Stimulated activated CD8-positive, alpha-beta memory T cell treated with anti-CD3 and anti-CD28 coated beads, Interleukin-15, amount 100 ng/mL, for 24 hours (primary cell): ENCODE results near the gene UFD1.

Experiments
- DNase-seq: peaks from one replicate; pipeline ENCODE4 v3.0.0-alpha.2; 2020; ENCODE audit warnings: low read depth

UFD1 gene

DNA sequence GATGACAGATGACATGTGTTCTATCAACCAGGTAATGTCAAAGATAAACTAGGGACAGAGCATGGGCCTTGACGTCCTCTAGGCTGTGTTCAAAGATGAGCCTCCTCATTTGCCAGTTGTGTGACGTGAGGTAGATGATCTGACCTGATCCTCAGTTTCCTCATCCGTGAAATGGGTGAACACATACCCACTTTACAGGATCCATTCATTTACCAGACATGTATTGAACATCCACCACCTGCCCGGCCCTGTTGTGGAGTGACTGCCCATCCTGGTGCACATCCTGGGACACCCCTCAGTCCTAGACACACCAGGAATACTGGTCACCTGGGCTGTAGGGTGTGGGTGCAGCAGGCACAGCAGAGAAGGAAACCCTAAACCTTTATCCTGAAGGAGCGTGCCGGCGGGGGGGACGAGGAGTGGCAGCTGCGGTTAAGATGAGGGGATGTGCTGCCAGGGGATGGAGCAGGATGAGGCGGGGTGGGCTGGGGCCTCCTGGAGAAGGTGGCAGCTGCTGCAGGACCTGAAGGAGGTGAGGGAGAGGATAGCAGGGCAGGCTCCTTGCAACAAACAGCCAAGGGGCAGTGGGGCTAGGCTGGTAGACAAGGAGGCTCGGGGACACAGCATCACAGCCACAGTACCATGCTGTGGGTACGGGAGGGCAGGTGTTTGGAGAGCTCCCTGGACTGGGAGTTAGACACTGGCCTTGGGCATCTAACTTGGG lies 36.8 kb upstream of the UFD1 start:
- no peak for DNase-seq

DNA sequence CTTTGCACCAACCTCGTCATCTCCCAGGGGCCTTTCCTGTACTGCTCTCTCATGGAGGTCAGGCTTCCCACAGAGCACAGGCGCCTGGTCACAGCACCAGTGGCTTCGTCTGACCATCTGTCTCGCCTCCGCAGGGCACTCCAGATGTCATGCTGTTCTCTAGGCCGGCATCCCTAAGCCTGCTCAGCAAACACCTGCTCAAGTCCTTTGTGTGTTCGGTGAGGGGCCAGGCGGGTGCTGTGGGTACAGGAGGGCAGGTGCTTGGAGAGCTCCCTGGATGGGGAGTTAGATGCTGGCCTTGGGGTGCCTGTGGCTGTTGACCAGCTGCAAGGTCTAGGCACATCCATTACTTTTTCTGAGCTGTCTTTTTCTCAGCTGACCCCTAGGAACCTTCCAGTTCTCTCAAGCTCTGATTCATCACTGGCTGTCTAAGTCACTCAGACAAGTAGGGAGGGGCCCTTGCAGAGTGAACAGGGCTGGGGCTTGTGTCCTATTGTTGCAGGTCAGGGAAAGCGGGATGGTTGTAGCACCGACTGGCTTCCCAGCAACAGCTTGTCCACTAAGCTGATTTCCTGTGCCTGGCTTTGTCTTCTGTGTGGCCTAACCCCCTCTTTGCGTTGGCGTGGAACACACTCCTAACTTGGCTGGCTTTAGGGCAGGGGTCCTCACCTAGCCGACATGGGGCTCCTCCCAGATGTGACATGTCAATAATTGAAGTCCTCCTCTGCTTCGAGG lies 36.0 kb upstream of the UFD1 start:
- no peak for DNase-seq

DNA sequence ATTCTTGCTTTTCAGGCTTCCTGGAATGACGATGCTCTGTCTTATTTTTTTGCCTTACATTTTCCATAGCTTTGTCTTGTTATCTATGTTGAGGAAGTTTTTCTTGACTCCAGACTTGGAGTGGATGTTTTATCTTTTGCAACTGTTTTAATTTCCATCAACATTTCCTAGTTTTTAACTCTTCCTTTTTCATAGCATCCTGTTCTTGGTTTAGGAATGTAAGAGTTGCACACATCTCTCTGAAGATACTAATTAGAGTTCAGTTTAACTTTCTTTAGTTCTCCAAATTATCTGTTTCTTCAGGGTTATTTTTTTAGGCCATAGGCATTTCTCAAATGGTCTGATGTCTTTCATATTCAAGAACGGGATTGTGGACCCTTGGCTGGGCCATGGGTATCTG lies 34.8 kb upstream of the UFD1 start:
- DNase-seq = no peak

DNA sequence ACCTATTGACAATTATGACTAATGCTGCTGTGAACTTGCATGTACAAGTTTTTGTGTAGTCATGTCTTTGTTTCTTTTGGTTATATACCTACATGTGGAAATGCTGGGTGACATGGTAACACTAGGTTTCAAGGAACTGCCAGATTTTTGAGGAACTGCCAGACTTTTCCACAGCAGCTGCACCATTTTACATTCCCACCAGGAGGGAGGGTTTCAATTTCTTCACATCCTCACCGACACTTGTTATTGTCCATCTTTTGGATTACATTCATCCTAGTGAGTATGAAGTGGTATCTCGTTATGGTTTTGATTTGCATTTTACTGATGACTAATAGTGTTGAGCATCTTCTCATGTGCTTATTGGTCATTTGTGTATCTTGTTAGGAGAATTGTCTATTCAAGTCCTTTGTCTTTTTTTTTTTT lies 31.9 kb upstream of the UFD1 start:
- no peak for DNase-seq

DNA sequence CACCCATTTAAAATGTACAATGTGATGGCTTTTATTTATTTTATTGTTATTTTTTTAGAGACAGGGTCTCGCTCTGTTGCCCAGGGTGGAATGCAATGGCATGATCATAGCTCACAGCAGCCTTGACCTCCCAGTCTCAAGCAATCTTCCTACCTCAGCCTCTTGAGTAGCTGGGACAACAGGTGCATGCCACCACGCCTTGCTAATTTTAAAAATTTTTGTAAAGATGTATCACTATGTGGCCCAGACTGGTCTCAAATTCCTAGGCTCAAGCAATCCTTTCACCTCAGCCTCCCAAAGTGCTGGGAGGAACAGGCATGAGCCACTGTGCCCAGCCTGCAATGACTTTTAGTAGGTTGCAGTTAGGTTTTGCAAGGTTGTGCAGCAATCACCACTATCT lies 30.9 kb upstream of the UFD1 start:
- DNase-seq = no peak

DNA sequence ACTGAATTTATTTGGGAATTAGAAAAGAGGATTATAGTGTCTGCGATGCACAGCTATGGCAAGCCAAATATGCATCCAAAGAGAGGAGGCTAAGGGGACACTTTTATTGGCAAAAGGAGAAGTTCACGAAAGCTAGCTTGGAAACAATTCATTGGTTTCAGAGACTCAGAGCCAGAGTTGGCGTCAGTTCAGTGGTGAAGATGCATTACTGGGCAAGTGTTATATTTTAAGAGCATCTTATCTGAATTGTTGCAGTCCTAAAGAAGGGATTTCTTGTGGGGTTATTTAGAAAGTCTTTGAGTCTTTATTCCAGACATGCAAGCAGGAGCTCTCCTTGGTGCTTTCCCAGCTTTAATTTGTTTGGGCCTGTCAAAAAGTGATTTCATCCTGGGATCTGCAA lies 30.2 kb upstream of the UFD1 start:
- DNase-seq = no peak

DNA sequence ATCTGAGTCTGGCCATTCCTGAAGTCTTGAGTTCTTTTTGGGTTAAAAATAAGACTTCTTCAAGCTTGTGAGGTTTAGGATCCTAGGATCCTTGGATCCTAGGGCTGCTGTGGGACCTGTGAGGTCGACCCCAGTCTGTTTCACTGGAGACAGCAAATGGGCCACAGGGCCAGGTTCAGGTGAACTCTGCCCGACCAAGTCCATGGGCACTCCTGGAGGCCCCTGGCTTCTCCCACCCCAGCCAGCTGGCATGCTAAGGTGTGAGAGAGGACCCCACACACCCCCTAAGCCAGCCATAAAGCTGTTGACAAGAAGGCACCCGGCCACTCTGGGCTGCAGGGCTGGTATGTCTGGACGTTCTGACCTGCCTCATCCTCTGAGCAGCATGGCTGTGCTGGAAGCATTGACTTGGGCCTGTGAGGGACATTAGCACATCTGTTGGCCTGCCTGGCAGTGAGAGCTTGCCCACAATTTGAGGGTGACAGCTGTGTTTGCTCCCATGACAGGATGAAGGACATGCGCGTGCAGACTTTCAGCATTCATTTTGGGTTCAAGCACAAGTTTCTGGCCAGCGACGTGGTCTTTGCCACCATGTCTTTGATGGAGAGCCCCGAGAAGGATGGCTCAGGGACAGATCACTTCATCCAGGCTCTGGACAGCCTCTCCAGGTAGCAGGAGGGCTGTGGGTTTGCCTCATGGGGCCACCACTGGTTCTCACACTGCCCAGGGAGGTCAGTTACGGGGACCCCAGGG lies 29.2 kb upstream of the UFD1 start:
- no peak for DNase-seq

DNA sequence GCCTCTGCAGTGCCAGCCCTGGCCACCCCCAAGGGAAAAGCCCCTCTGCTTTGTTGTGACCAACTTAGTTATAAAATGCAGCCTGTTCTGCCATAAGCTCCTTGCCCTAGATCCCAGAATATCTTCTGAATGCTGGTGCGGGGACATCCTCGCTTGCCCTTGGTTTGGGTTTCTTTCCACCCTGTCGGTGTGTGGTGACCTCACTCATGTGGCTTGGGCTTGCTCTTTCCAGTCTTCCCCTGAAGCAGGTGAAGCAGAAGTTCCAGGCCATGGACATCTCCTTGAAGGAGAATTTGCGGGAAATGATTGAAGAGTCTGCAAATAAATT lies 28.5 kb upstream of the UFD1 start:
- no peak for DNase-seq

DNA sequence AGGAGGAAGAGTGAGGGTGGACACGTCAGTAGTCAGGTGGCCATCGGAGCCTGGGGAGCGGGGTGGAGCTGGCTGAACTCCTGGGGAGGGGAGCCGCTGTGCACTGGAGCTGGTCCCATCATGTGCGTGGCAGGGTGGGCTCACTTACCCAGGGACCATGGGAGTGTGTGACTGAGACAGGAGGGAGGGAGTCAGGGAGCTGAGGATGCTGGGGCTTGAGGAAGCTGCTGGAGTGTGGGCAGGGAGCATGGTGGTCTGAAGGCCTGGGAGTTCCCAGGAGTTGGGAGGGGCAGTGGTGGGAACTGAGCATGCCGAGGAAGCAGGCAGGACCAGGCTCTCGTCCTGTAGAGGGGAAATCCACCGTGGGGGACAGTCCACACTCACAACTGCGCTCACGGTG lies 27.2 kb upstream of the UFD1 start:
- DNase-seq = no peak

DNA sequence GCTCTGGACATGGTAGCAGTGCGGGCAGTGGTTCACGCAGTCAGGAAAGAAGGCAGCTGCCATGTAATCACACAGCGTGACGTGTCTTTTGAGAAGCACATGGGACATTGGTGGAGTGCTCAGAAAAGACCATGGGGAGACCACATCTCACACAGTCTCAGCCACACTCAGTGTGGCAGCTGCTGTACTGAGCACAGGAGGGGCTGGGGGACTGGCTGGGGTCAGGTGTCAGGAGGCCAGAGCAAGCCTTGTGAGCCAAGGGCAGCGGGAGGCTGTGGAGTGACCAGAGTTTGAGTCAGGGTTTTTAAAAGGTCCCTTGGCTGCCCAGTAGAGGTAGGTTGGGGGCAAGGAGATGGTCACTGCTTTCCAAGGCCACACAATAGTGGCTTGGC lies 26.7 kb upstream of the UFD1 start:
- no peak for DNase-seq

DNA sequence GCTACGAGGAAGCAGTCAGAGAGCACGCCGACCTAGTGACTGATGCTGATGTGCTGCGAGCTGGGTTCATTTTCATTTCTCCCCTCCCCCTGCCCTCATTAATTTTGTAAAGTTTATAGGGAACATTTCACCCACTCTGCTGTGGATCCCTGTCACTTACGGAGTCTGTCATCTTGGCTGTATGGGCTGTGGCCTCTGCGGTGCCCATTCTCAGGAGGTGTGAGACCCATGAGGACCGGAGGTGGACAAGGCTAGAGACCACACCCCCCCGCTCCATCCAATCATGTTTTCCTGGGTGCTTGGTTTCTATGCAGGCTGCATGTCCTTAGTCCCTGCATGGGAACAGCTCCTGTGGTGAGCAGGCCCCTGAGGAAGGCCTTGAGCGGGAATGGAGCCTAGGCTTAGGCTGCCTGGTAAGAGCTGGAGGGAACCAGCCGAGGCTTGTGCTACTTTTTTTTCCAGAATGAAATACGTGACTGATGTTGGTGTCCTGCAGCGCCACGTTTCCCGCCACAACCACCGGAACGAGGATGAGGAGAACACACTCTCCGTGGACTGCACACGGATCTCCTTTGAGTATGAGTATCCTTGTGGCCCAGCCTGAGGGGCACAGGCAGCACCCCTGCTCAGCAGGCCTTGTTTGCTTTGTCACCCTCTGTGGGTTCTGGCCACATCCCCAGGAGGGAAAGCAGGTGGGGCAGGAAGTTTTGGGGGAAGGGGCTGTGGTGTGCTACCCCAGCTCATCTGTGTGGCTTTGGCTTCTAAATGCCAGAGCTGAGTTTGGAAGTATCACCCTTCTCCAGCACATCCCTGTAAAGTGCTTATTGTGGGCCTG lies 26.1 kb upstream of the UFD1 start:
- DNase-seq = no peak

DNA sequence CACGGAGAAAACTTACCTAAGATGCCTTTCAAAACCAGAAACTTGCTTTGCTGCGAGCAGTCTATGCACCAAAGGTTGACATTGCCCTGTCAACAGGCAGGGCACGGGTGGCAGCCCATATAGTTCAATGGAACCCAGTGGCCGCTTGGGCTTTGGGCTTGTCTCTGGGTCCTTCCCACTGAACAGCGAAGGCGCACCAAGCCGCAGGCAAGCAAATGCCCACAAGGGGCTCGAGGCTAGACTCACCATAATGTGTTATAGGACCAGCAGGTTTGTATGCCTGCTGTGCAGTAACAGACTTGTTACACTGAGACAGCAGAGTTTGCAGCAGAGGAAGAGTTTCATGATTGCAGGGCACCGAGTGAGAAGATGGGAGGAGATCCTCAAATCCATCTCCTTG lies 24.9 kb upstream of the UFD1 start:
- no peak for DNase-seq

DNA sequence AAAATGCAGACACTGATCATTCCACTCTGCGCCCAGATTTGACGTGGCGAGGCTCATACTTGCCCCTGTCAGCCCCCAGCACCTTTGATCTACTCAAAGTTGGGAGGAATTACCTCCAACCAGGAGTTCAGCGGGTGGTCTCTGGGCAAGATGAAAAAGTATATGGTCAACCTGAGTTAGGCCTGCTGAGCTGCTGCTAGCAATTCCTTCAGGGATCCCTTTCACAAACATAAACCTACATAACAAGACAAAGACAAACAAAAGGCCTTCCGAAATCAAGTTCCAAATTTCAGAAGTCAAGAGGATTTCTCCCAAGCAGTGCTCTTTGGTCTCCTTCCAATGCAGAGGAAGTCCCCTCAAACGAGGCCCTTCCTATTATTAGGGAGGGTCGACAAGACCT lies 24.4 kb upstream of the UFD1 start:
- DNase-seq = no peak

DNA sequence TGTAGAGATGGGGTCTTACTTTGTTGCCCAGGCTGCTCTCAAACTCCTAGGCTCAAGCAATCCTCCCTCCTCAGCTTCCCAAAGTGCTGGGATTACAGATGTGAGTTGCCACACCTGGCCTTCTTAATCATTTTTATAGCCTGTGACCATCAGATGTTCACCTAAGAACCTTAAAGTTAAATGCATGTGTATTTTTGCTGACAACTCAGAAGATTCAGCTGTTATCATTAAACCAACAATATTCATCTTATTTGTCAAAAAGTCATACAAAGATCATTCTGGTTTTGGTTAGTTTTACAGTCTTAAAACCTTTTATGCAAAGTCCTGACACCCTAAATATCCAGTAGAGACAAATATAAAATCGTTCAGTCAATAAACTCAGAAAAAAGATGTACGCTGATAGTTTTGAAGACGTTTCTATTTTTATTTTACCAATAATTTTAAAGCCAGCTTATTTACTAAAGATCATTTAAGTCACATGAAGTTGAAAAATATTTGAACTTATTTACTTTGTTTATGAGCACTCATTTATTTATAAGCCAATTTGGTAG lies 23.0 kb upstream of the UFD1 start:
- DNase-seq = no peak

DNA sequence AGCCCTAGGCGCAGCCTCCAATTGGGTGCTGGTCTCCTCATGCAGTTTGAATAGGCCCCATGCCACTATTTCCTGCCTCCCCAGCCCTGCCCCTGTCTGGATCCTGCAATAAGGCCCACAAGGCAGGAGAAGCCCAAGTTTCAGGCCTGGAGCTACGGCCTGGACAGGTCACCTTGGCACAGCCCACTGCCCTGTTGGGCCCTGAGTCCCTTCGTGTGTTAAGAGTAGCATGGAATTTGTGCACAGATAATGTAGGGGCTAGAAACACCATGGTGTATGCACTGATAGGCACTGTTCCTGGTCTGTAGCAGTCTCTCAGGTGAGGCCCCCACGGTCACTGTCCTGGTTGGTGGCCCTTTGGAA lies 20.9 kb upstream of the UFD1 start:
- DNase-seq = no peak

DNA sequence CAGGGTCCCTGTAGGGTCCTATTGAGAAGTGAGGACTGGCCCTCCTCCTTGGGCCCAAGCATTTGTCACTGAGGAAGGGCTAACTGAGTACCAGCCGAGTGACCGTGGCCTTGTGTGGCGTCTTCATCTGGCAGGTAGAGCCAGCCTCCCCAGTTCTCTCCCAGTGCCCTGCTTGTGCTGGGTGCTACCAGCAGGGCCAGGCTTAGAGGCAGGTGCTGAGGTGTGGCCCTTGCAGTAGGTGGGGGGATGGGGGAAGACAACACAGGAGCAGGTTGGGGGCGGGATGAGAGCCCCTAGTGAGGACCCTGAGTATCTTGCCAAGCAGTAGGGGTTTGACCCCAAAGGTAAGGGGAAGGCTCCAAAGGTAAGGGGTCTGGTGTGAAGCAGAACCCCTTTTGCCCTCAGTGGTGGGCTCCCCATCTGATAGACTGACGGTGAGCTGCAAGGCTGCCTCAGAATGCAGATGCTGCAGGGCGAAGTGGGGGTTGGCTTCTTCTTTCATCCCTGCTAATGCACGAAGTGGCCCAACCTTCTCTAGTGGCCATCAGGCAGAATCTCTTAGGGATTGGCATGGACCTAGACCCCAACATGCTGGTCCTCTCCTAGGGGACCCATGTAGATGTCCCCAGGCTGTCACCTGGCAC lies 20.4 kb upstream of the UFD1 start:
- DNase-seq = no peak

DNA sequence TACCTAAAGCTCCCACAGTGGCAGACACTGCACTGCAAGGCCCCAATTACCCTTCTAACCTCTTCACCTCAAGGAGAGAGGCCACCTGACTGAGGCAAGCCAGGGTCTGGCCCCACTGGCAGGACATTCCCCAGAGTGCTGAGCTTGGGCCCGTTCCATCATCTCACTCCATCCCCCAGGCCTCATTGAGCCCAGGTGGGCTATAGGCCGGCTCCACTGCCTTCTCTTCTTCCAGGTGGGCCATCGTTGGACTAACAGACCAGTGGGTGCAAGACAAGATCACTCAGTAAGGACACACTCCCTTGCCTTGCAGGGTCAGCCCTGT lies 19.8 kb upstream of the UFD1 start:
- DNase-seq = no peak

DNA sequence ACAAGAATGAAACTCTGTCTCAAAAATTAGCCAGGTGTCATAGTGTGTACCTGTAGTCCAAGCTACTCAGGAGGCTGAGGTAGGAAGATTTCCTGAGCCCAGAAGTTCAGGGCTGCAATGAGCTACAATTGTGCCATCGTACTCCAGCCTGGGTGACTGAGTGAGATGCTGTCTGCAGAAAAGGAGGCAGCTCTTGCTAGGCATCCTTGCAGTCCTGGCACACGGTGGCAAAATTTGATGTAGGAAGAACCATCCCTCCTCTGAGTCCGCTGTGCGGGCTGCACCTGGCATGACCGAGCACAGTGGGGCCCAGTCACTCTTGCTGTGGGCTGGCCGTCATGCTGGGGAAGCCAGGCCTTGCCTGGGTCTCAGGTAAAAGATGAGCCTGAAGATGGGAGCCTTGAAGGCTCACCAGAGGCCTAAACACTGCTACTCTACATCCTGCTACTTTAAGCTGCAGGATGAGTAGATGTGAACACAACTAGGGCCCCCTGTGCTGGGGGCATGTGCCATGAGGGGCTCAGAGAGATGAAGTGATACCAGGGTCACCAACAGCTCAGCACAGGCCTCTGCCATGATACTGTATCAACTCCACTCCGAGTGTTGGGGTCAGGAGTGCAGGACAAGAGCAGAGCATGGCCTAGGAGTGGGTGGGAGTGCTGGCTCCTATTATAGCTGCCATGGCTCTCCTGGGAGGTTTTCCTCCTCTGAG lies 19.3 kb upstream of the UFD1 start:
- DNase-seq = no peak

DNA sequence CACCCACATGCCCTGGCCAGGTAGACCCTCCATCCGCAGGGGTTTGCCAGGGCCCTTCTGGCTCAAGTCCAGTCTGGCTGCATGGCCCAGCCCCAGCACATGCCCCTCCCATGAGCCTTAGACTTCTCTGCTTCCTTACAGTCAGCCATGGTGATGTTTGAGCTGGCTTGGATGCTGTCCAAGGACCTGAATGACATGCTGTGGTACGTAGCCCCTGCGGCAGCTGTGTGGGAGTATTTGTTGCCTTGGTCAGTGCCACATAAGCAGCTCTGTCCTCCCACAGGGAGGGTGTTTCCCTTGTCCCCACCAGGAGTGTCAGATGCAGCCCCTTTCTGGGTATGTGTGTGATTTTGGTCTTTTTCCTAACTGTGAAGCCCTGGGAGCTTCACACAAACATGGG lies 18.3 kb upstream of the UFD1 start:
- DNase-seq = no peak

DNA sequence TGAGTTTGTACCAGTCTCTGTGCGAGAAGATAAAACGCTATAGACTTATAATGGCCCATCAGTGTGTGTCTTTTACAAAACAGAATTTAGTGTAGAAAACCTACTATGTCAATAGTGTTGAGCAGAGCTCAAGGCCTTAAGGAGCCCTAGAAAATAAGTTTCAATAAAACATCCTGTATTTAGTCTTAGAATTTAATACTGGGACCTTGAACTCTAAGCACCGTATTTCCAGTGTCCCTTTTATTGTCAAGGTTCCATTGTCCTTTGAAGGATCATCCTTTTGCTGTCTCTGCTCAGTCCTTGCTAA lies 17.3 kb upstream of the UFD1 start:
- DNase-seq = no peak

DNA sequence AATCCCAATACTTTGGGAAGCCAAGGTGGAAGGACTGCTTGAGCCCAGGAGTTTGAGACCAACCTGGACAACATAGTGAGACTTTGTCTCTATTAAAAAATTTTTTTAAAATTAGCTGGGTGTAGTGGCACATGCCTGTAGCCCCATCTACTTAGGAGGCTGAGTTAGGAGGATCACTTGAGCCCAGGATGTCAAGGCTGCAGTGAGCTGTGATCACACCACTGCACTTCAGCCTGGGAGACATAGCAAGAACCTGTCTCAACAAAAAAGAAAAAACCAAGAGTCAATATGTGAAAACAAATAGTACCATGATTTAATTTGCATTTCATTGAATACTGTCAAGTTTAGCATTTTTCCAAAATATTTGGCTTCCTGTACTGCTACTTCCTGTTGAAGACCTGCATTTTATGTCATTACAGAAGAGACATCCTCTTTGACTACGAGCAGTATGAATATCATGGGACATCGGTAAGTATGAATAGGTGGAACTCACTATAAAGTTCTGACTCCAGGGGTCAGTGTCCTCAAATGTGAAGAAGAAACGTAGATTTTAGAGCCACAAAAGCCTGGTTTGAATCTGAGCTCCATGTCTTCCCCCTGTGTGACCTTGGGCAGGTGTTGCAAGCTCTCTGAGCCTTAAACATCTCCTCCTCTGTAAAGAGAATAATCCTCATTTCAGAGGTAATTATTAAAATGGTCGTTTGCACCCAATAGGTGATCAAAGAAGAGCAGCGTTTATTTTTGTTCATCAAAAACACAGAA lies 16.8 kb upstream of the UFD1 start:
- DNase-seq = no peak
